Stomach (tissue), 4 donors: ENCODE data around the gene SUSD6.

ENCODE experiments used
- POLR2AphosphoS5 ChIP-seq, 3 donors: sonication (generic); formaldehyde crosslinking; IDR thresholded peaks; one replicate each; pipeline ENCODE4 v1.6.1; 2016; ENCODE audit warnings: antibody characterized with exemption in 3 of 3
- TF ChIP-seq, protein P1 (sequence below), 7 experiments: fragments of 450-650 bp in 4 of 7; fragments of 200-600 bp in 3 of 7; sonication (generic) in 3 of 7; IDR thresholded peaks; one replicate each; pipeline ENCODE4 v1.5.1; 2016 to 2019; ENCODE audit warnings: antibody characterized with exemption in 7 of 7, control low read depth in 2 of 7, mild to moderate bottlenecking in 1 of 7

DNA sequence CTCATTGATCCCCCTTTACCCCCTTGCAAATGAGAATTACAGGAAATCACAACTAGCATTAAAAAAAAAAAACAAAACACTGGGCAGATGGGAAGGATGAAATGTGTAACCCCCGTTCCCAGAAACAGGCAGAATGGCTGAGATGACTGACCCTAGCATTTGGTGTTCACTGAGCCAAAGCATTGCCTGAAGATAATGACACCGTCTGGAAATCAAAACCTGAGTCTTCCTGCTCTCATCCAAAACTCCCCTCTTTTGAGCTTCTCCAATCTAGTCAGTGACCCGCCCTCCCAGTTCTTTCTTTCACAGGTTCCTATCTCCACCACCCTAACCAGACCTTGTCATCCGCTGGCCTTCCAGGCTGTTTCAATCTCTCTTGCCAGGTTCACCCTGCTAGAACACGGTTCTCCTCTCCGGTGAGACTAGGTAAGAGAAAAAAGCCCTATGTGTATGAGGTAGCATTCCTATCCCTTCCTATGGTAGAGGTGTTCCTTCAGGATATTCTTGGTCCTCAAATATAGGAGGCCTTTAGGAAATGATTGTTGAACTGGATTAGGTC, 21.3 kb downstream of the SUSD6 start:
- TF ChIP-seq, protein P1, sequence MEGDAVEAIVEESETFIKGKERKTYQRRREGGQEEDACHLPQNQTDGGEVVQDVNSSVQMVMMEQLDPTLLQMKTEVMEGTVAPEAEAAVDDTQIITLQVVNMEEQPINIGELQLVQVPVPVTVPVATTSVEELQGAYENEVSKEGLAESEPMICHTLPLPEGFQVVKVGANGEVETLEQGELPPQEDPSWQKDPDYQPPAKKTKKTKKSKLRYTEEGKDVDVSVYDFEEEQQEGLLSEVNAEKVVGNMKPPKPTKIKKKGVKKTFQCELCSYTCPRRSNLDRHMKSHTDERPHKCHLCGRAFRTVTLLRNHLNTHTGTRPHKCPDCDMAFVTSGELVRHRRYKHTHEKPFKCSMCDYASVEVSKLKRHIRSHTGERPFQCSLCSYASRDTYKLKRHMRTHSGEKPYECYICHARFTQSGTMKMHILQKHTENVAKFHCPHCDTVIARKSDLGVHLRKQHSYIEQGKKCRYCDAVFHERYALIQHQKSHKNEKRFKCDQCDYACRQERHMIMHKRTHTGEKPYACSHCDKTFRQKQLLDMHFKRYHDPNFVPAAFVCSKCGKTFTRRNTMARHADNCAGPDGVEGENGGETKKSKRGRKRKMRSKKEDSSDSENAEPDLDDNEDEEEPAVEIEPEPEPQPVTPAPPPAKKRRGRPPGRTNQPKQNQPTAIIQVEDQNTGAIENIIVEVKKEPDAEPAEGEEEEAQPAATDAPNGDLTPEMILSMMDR (IDR thresholded peaks at IDR 0.05), result no peak
- TF ChIP-seq POLR2AphosphoS5 (IDR thresholded peaks at IDR 0.05), result no peak
